Measurements from ENCODE around the gene CXCR2.
A peak's percentile ranks its signal among the peaks of the same experiment; 100 is the strongest.
"Not testable (repeated sequence)": the region's sequence is repeated elsewhere in the genome, so short reads cannot be mapped to it uniquely, and the experiment has no call there.

Gene CXCR2

GRCh38 chr2:218130377-218130776 is 4.5 kb downstream of the CXCR2 start:
- no peak for DNase-seq (ENCODE audit: low spot score)

GRCh38 chr2:218130822-218131221 is 5.0 kb downstream of the CXCR2 start:
- no peak for DNase-seq (ENCODE audit: low spot score)

- no peak for DNase-seq (ENCODE audit: low spot score)
Measured at GRCh38 chr2:218137514-218137913, 11.7 kb downstream of the CXCR2 start.

GRCh38 chr2:218138047-218138446 is 12.2 kb downstream of the CXCR2 start:
- DNase-seq (ENCODE audit: low spot score), result no peak

GRCh38 chr2:218145124-218145523 is 19.3 kb downstream of the CXCR2 start:
- no peak for DNase-seq (ENCODE audit: low spot score)

- DNase-seq (ENCODE audit: low spot score), result no peak
Measured at GRCh38 chr2:218146056-218146455, 20.2 kb downstream of the CXCR2 start.

- DNase-seq (ENCODE audit: low spot score), result no peak
Measured at GRCh38 chr2:218149098-218149497, 23.3 kb downstream of the CXCR2 start.

GRCh38 chr2:218149848-218150440 is 24.1 kb downstream of the CXCR2 start:
- DNase-seq (ENCODE audit: low spot score), result no peak

- DNase-seq (ENCODE audit: low spot score), result no peak
Measured at GRCh38 chr2:218152172-218152571, 26.3 kb downstream of the CXCR2 start.

- DNase-seq (ENCODE audit: low spot score), result no peak
Measured at GRCh38 chr2:218152777-218153176, 26.9 kb downstream of the CXCR2 start.

GRCh38 chr2:218155953-218156479 is 30.2 kb downstream of the CXCR2 start:
- no peak for DNase-seq (ENCODE audit: low spot score)

- DNase-seq (ENCODE audit: low spot score), result no peak
Measured at GRCh38 chr2:218161644-218162043, 35.8 kb downstream of the CXCR2 start.

GRCh38 chr2:218162814-218163213 is 37.0 kb downstream of the CXCR2 start:
- no peak for DNase-seq (ENCODE audit: low spot score)

- DNase-seq (ENCODE audit: low spot score), result no peak
Measured at GRCh38 chr2:218166791-218167190, 41.0 kb downstream of the CXCR2 start, which contains the start of gene CXCR1. CXCR1 (minus strand) TSS chr2:218166962; CDS start chr2:218165211, 1,751 bp downstream.

- DNase-seq (ENCODE audit: low spot score), result no peak
Measured at GRCh38 chr2:218168016-218168415, 42.2 kb downstream of the CXCR2 start.

GRCh38 chr2:218168635-218169462 is 43.0 kb downstream of the CXCR2 start:
- DNase-seq (ENCODE audit: low spot score), result peak; percentile 73

- DNase-seq (ENCODE audit: low spot score), result no peak
Measured at GRCh38 chr2:218169757-218170546, 44.1 kb downstream of the CXCR2 start.

GRCh38 chr2:218171744-218172143 is 45.9 kb downstream of the CXCR2 start:
- DNase-seq (ENCODE audit: low spot score), result not testable (repeated sequence)

- DNase-seq (ENCODE audit: low spot score), result no peak
Measured at GRCh38 chr2:218172845-218173244, 47.0 kb downstream of the CXCR2 start.

- DNase-seq (ENCODE audit: low spot score), result no peak
Measured at GRCh38 chr2:218179782-218180181, 54.0 kb downstream of the CXCR2 start.

GRCh38 chr2:218180467-218181114 is 54.8 kb downstream of the CXCR2 start:
- no peak for DNase-seq (ENCODE audit: low spot score)

GRCh38 chr2:218184331-218184730 is 58.5 kb downstream of the CXCR2 start:
- no peak for DNase-seq (ENCODE audit: low spot score)

Measured in D341Med (cell line).